Large intestine (tissue), 3 donors: ENCODE data around the gene SYNPO2. TPM values are rescaled to one million over a fixed set of nuclear protein-coding genes. Genes with fewer than 3 reads are reported as not detected.
A peak's percentile ranks its signal among the peaks of the same experiment; 100 is the strongest.

Experiments
- DNase-seq, 2 donors: peaks; one replicate each; pipeline versions ENCODE4 v3.0.0 to v3.0.0-alpha.2; 2013
- H3K27ac ChIP-seq: one replicate; pipeline ENCODE4 v1.5.1; 2013; ENCODE audit warnings: low read length
- H3K27me3 ChIP-seq: 2 replicates; pipeline ENCODE4 v1.6.1; 2013; ENCODE audit warnings: low read length; ENCODE audit not compliant: control insufficient read depth, insufficient read depth
- H3K36me3 ChIP-seq: 2 replicates; pipeline ENCODE4 v1.6.1; 2013; ENCODE audit warnings: low read length; ENCODE audit not compliant: control insufficient read depth, insufficient read depth
- H3K4me1 ChIP-seq: one replicate; pipeline ENCODE4 v1.6.1; 2013; ENCODE audit warnings: low read length; ENCODE audit not compliant: control insufficient read depth, insufficient read depth
- H3K4me3 ChIP-seq: one replicate; pipeline ENCODE4 v1.5.1; 2013; ENCODE audit warnings: low read length
- H3K9me3 ChIP-seq: one replicate; pipeline ENCODE4 v1.6.1; 2013; ENCODE audit warnings: mild to moderate bottlenecking, low read depth, low read length, moderate library complexity; ENCODE audit not compliant: control insufficient read depth
- WGBS: methylation state at CpG from one replicate; pipeline ENCODE4 v1.1.5; 2013; ENCODE audit warnings: low lambda C conversion rate; ENCODE audit not compliant: insufficient coverage; 5-methylcytosine and 5-hydroxymethylcytosine counted together
- polyA plus RNA-seq: library from polyadenylated mRNA; unstranded; fragments of 120-200 nt; gene quantifications from one replicate; pipeline ENCODE4 v1.2.1, GENCODE V29; 2013

Gene SYNPO2
- polyA plus RNA-seq, 1 donor = 81.2 TPM

DNA sequence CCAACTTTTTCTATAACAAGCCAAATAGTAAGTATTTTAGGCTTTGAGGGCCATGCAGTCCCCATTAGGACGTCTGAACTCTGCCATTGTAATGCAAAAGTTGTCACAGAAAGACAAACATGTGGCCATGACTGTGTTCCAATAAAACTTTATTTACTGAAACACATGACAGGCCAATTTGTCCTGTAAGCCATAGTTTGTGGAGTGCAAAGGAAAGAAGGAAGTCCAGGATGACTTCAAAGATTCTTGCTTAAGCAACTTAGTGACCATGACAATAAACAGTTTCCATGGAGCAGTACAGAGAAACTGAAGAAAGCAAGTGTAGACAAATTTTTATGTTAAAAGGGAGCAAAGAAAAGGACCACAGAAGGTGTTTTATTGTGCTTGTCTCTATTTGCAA is 212.0 kb downstream of the SYNPO2 start:
- Histone ChIP-seq H3K27ac (no peak overlapping the region), H3K9me3 (no peaks in the 10 kb centered on the region), H3K4me3 (no peak overlapping the region), H3K36me3 (no peaks in the 10 kb centered on the region), H3K4me1 (no peaks in the 10 kb centered on the region), H3K27me3 (no peaks in the 10 kb centered on the region)
- WGBS = no CpG with 5 or more reads among the region's 1 CpG
- DNase-seq = peak in 1 of 2 donors; percentile 12

DNA sequence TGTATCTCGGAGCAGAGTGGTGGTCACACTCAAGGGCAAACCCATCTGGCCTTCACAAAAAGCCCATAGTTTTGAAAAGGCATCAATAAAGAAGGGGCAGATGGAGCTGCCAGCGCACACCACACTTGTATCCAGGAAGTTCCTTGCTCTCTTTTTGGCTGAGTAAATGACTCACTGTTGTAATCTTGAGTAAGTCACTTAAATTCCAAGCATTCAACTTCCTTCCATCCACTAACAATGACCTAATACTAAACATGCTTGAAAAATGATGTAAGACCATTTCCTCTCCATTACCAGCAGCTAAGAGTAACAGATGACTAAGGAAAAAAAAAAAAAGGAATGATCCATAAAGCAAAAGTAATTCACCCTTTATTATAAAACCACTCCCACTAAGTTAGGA is 214.6 kb downstream of the SYNPO2 start:
- Histone ChIP-seq H3K4me1 (no peaks in the 10 kb centered on the region), H3K4me3 (no peak overlapping the region), H3K27me3 (no peaks in the 10 kb centered on the region), H3K9me3 (no peaks in the 10 kb centered on the region), H3K36me3 (no peaks in the 10 kb centered on the region), H3K27ac (no peak overlapping the region)
- peak; percentile 49 to 70 for DNase-seq
- no CpG with 5 or more reads among the region's 2 CpGs for WGBS

GRCh38 chr4:119104644-119105273 is 216.1 kb downstream of the SYNPO2 start:
- no CpG with 5 or more reads among the region's 4 CpGs for WGBS
- Histone ChIP-seq H3K27ac (no peak overlapping the region), H3K4me1 (no peaks in the 10 kb centered on the region)

DNA sequence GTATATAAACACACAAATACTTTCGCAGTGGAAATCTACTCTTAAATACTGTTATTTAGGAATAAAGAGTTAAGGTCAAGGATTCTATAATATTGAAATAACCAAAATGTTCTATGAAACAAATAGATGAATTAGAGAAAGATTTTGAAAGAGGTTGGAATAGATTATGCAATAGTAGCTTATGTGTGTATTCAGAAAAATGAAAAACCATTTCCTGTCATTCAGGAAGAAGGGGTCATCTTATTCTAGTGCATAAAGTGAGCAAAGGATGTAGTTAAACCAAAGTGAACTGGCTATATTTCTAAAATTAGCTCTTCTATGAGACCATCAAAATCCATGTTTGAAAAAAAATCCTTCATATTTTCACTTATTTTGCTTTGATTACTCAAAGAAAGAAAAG is 217.0 kb downstream of the SYNPO2 start:
- H3K27me3 ChIP-seq = no peaks in the 10 kb centered on the region
- H3K27ac ChIP-seq = no peak overlapping the region
- DNase-seq = no peak
- no peak overlapping the region for H3K4me3 ChIP-seq
- 100% methylated on average over 1 of the region's 1 CpG for WGBS
- H3K4me1 ChIP-seq = no peaks in the 10 kb centered on the region
- H3K9me3 ChIP-seq = no peaks in the 10 kb centered on the region
- H3K36me3 ChIP-seq = no peaks in the 10 kb centered on the region

More at GRCh38 chr4:119104644-119105273, 216.1 kb downstream of the SYNPO2 start:
- DNase-seq = no peak
- Histone ChIP-seq H3K4me3 (no peak overlapping the region), H3K36me3 (no peaks in the 10 kb centered on the region), H3K27me3 (no peaks in the 10 kb centered on the region), H3K9me3 (no peaks in the 10 kb centered on the region)

- Histone ChIP-seq H3K36me3 (no peaks in the 10 kb centered on the region), H3K9me3 (no peaks in the 10 kb centered on the region), H3K4me3 (no peak overlapping the region), H3K4me1 (no peaks in the 10 kb centered on the region), H3K27ac (no peak overlapping the region), H3K27me3 (no peaks in the 10 kb centered on the region)
- WGBS = no CpG with 5 or more reads among the region's 4 CpGs
- no peak for DNase-seq
Observed at GRCh38 chr4:119106036-119107000, 217.7 kb downstream of the SYNPO2 start.

DNA sequence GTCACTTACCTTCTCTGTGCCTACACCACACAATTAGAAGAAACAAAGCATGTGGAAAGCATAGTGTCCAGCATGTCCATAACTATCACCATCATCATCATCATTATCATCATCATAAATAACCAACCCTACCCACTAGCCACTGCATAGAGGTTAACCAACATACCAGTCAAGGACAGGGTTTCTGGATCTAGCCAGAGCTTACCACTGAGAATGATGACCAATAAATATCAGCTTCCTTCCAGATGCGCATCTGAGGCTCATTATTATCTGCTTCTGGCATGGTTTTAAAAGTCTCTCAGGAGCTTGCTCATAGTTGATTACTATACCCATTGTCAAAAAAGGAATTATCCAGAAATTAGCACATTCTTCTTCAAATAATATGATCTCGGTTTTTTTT is 221.5 kb downstream of the SYNPO2 start:
- Histone ChIP-seq H3K27me3 (no peaks in the 10 kb centered on the region), H3K4me3 (no peak overlapping the region), H3K36me3 (no peaks in the 10 kb centered on the region), H3K27ac (no peak overlapping the region), H3K4me1 (no peaks in the 10 kb centered on the region), H3K9me3 (no peaks in the 10 kb centered on the region)
- WGBS = no CpG with 5 or more reads among the region's 2 CpGs
- DNase-seq = no peak

Other genes starting within 250 kb of the SYNPO2 start
- 43.4 TPM for gene METTL14, start 203.5 kb upstream of the SYNPO2 start, polyA plus RNA-seq
- gene SEC24D, start 52.7 kb upstream of the SYNPO2 start, polyA plus RNA-seq = 61.5 TPM
- gene MYOZ2, start 247.0 kb downstream of the SYNPO2 start, polyA plus RNA-seq = 0.63 TPM